Ectodermal cell (in vitro differentiated cells): ENCODE measurements around the gene KLHL13.
"Not testable (repeated sequence)": the region's sequence is repeated elsewhere in the genome, so short reads cannot be mapped to it uniquely, and the experiment has no call there.

Source experiments
- H3K27ac ChIP-seq: 2 replicates; pipeline ENCODE4 v1.7.0; 2013; ENCODE audit warnings: mild to moderate bottlenecking, low read depth, low read length; ENCODE audit not compliant: insufficient read depth, poor library complexity, severe bottlenecking
- H3K27me3 ChIP-seq: 2 replicates; pipeline ENCODE4 v1.7.0; 2013; ENCODE audit warnings: mild to moderate bottlenecking, low read length; ENCODE audit not compliant: insufficient read depth, control insufficient read depth, poor library complexity, severe bottlenecking
- H3K36me3 ChIP-seq: one replicate; pipeline ENCODE4 v1.7.0; 2013; ENCODE audit warnings: low read length; ENCODE audit not compliant: control insufficient read depth, insufficient read depth
- H3K4me1 ChIP-seq: one replicate; pipeline ENCODE4 v1.7.0; 2013; ENCODE audit warnings: low read length; ENCODE audit not compliant: control insufficient read depth, insufficient read depth
- H3K4me3 ChIP-seq: 2 replicates; pipeline ENCODE4 v1.7.0; 2013; ENCODE audit warnings: low read depth, low read length, control low read depth; ENCODE audit not compliant: insufficient read depth
- H3K9me3 ChIP-seq: 2 replicates; pipeline ENCODE4 v1.7.0; 2013; ENCODE audit warnings: mild to moderate bottlenecking, low read length, moderate library complexity; ENCODE audit not compliant: control insufficient read depth
- WGBS, 2 experiments: methylation state at CpG; one replicate each; pipeline ENCODE4 v1.1.7; 2013; ENCODE audit warnings: missing lambda C conversion rate in 2 of 2; 5-methylcytosine and 5-hydroxymethylcytosine counted together

The KLHL13 gene

GRCh38 chrX:118131336-118131735, 14.7 kb upstream of the KLHL13 start:
- Histone ChIP-seq H3K27ac (no peak overlapping the region), H3K4me3 (no peak overlapping the region), H3K36me3 (no peaks in the 10 kb centered on the region), H3K4me1 (no peaks in the 10 kb centered on the region), H3K9me3 (no peaks in the 10 kb centered on the region), H3K27me3 (no peaks in the 10 kb centered on the region)
- WGBS, 2 experiments = 88 to 93% methylated on average over 3 of the region's 3 CpGs

- no peaks in the 10 kb centered on the region for H3K4me1 ChIP-seq
- H3K4me3 ChIP-seq = no peak overlapping the region
These were observed 13.1 kb upstream of the KLHL13 start for GRCh38 chrX:118129681-118130080.

GRCh38 chrX:118128724-118129123, 12.1 kb upstream of the KLHL13 start:
- no peaks in the 10 kb centered on the region for H3K36me3 ChIP-seq
- H3K4me1 ChIP-seq = no peaks in the 10 kb centered on the region
- no peaks in the 10 kb centered on the region for H3K9me3 ChIP-seq
- no peaks in the 10 kb centered on the region for H3K27me3 ChIP-seq
- 89 to 90% methylated on average over 18 of the region's 18 CpGs for WGBS, 2 experiments
- no peak overlapping the region for H3K27ac ChIP-seq
- no peak overlapping the region for H3K4me3 ChIP-seq

More at GRCh38 chrX:118129681-118130080, 13.1 kb upstream of the KLHL13 start:
- no peak overlapping the region for H3K27ac ChIP-seq
- no peaks in the 10 kb centered on the region for H3K9me3 ChIP-seq
- H3K27me3 ChIP-seq = no peaks in the 10 kb centered on the region
- no peaks in the 10 kb centered on the region for H3K36me3 ChIP-seq

- no peak overlapping the region for H3K4me3 ChIP-seq
- H3K27me3 ChIP-seq = no peaks in the 10 kb centered on the region
- 100% methylated on average over 1 of the region's 2 CpGs; no CpG with 5 or more reads in 1 of the 2 experiments for WGBS, 2 experiments
- no peaks in the 10 kb centered on the region for H3K4me1 ChIP-seq
- no peaks in the 10 kb centered on the region for H3K36me3 ChIP-seq
- H3K9me3 ChIP-seq = no peaks in the 10 kb centered on the region
- no peak overlapping the region for H3K27ac ChIP-seq
These were observed 9.7 kb upstream of the KLHL13 start for GRCh38 chrX:118126286-118126685.

GRCh38 chrX:118124243-118124642, 7.6 kb upstream of the KLHL13 start:
- not testable (repeated sequence) for H3K27me3 ChIP-seq, H3K4me1 ChIP-seq
- 83 to 100% methylated on average over 1 to 3 of the region's 4 CpGs for WGBS, 2 experiments

GRCh38 chrX:118117741-118118140, 1.1 kb upstream of the KLHL13 start:
- 64 to 83% methylated on average over 1 of the region's 2 CpGs for WGBS, 2 experiments
- Histone ChIP-seq H3K9me3 (no peaks in the 10 kb centered on the region), H3K4me1 (no peaks in the 10 kb centered on the region), H3K27ac (no peak overlapping the region), H3K27me3 (no peaks in the 10 kb centered on the region), H3K36me3 (no peaks in the 10 kb centered on the region), H3K4me3 (no peak overlapping the region)

More at GRCh38 chrX:118124243-118124642, 7.6 kb upstream of the KLHL13 start:
- not testable (repeated sequence) for H3K27ac ChIP-seq, H3K4me3 ChIP-seq, H3K36me3 ChIP-seq, H3K9me3 ChIP-seq

- Histone ChIP-seq H3K4me3 (peak overlapping the region; percentile 61), H3K4me1 (no peaks in the 10 kb centered on the region), H3K36me3 (no peaks in the 10 kb centered on the region), H3K9me3 (no peaks in the 10 kb centered on the region), H3K27me3 (no peaks in the 10 kb centered on the region), H3K27ac (no peak overlapping the region)
- WGBS, 2 experiments = 0 to 1% methylated on average over 53 of the region's 53 CpGs
These were observed 477 bp downstream of the KLHL13 start for GRCh38 chrX:118115953-118116712.

GRCh38 chrX:118114971-118115370, 1.6 kb downstream of the KLHL13 start:
- Histone ChIP-seq H3K36me3 (no peaks in the 10 kb centered on the region), H3K27me3 (no peaks in the 10 kb centered on the region), H3K9me3 (no peaks in the 10 kb centered on the region), H3K4me1 (no peaks in the 10 kb centered on the region), H3K27ac (no peak overlapping the region), H3K4me3 (peak overlapping the region; percentile 61)
- 96 to 100% methylated on average over 1 to 2 of the region's 2 CpGs for WGBS, 2 experiments

GRCh38 chrX:118109065-118109464, 7.5 kb downstream of the KLHL13 start:
- no peaks in the 10 kb centered on the region for H3K4me1 ChIP-seq
- no peaks in the 10 kb centered on the region for H3K9me3 ChIP-seq
- H3K4me3 ChIP-seq = no peak overlapping the region
- H3K27ac ChIP-seq = no peak overlapping the region
- 93% methylated on average over 4 to 5 of the region's 5 CpGs for WGBS, 2 experiments
- H3K36me3 ChIP-seq = no peaks in the 10 kb centered on the region
- H3K27me3 ChIP-seq = no peaks in the 10 kb centered on the region

- H3K9me3 ChIP-seq = no peaks in the 10 kb centered on the region
- no peaks in the 10 kb centered on the region for H3K36me3 ChIP-seq
- no peaks in the 10 kb centered on the region for H3K27me3 ChIP-seq
- WGBS, 2 experiments = 89 to 92% methylated on average over 1 of the region's 1 CpG
- H3K4me1 ChIP-seq = no peaks in the 10 kb centered on the region
- H3K4me3 ChIP-seq = no peak overlapping the region
- no peak overlapping the region for H3K27ac ChIP-seq
These were observed 8.3 kb downstream of the KLHL13 start for GRCh38 chrX:118108304-118108703.
